HepG2 (cell line): ENCODE data around the gene ELL. TPM values are rescaled to one million over a fixed set of nuclear protein-coding genes. Genes with fewer than 3 reads are reported as not detected.

Experiments
- CEBPB ChIP-seq: IDR thresholded peaks from 2 replicates; pipeline ENCODE4 v1.6.1; 2011; ENCODE audit warnings: low read depth, low read length, improper control_type of control experiment, borderline replicate concordance
- FOSL2 ChIP-seq: sonication (generic); formaldehyde crosslinking; IDR thresholded peaks from 2 replicates; pipeline ENCODE4 v1.4.0; 2020; ENCODE audit warnings: missing genetic modification reagents
- JUNB ChIP-seq: sonication (generic); formaldehyde crosslinking; IDR thresholded peaks from 2 replicates; pipeline ENCODE4 v1.8.0; 2022; ENCODE audit warnings: missing genetic modification reagents, mild to moderate bottlenecking, borderline replicate concordance
- KLF11 ChIP-seq: IDR thresholded peaks from 2 replicates; pipeline ENCODE4 v1.6.1; 2016; ENCODE audit warnings: missing compliant biosample characterization
- RORA ChIP-seq: sonication (generic); formaldehyde crosslinking; IDR thresholded peaks from 2 replicates; pipeline ENCODE4 v1.5.0; 2020; ENCODE audit warnings: mild to moderate bottlenecking, missing genetic modification reagents, moderate library complexity
- SP5 ChIP-seq: IDR thresholded peaks from 2 replicates; pipeline ENCODE4 v1.6.1; 2016; ENCODE audit warnings: low read depth, borderline replicate concordance
- TEAD3 ChIP-seq: optimal IDR thresholded peaks from 2 replicates; pipeline ENCODE3; 2016; ENCODE audit warnings: borderline replicate concordance
- ZFP82 ChIP-seq: sonication (generic); formaldehyde crosslinking; IDR thresholded peaks from 2 replicates; pipeline ENCODE4 v1.5.1; 2020; ENCODE audit warnings: mild to moderate bottlenecking, missing genetic modification reagents, borderline replicate concordance
- ZNF10 ChIP-seq: sonication (generic); formaldehyde crosslinking; IDR thresholded peaks from 2 replicates; pipeline ENCODE4 v1.4.0; 2020; ENCODE audit warnings: mild to moderate bottlenecking, low read depth, missing genetic modification reagents, borderline replicate concordance
- ZNF17 ChIP-seq: sonication (generic); formaldehyde crosslinking; IDR thresholded peaks from 2 replicates; pipeline ENCODE4 v1.5.0; 2020; ENCODE audit warnings: mild to moderate bottlenecking, missing genetic modification reagents
- ZNF335 ChIP-seq: sonication (generic); formaldehyde crosslinking; IDR thresholded peaks from 2 replicates; pipeline ENCODE4 v1.4.0; 2020; ENCODE audit warnings: missing genetic modification reagents
- ZNF775 ChIP-seq: sonication (generic); formaldehyde crosslinking; IDR thresholded peaks from 2 replicates; pipeline ENCODE4 v1.4.0; 2020; ENCODE audit warnings: missing genetic modification reagents, mild to moderate bottlenecking, moderate library complexity, borderline replicate concordance
- polyA plus RNA-seq, 8 experiments: library from polyadenylated mRNA; depleted of rRNA in 3 of 8; stranded (reverse) in 7 of 8; unstranded in 1 of 8; fragments of >200 nt; fragmentation: Illumina TruSeq in 4 of 8; extraction: Trizol in 4 of 8; gene quantifications; 2 replicates each; pipeline versions ENCODE4 v1.2.1 to v1.2.3, GENCODE V29; 2011 to 2016; ENCODE audit warnings: low read depth in 4 of 8, missing spikeins in 1 of 8, mixed read lengths in 1 of 8; ENCODE audit not compliant: insufficient read depth in 1 of 8
- total RNA-seq, 5 experiments: library from RNA; depleted of rRNA; stranded (reverse); fragments of >200 nt; fragmentation: Illumina TruSeq; extraction: Trizol; gene quantifications; 2 replicates each; pipeline ENCODE4 v1.2.3, GENCODE V29; 2016; ENCODE audit warnings: low read depth in 1 of 5
- TF ChIP-seq, protein P1 (sequence below): sonication (generic); formaldehyde crosslinking; IDR thresholded peaks from 2 replicates; pipeline ENCODE4 v1.4.0; 2020; ENCODE audit warnings: missing genetic modification reagents
- TF ChIP-seq, protein P2 (sequence below): sonication (generic); formaldehyde crosslinking; IDR thresholded peaks from 2 replicates; pipeline ENCODE4 v1.4.0; 2020; ENCODE audit warnings: mild to moderate bottlenecking, missing genetic modification reagents
- TF ChIP-seq, protein P3 (sequence below): IDR thresholded peaks from 2 replicates; pipeline ENCODE4 v1.6.1; 2018; ENCODE audit warnings: missing genetic modification reagents, mild to moderate bottlenecking, missing compliant biosample characterization
- TF ChIP-seq, protein P4 (sequence below): sonication (generic); formaldehyde crosslinking; IDR thresholded peaks from 2 replicates; pipeline ENCODE4 v1.4.0; 2020; ENCODE audit warnings: missing genetic modification reagents, borderline replicate concordance

Gene ELL
- total and polyA plus RNA-seq, 2 of the 13 experiments (the other 11 are each of a cell fraction or from before 2014, with no cell fraction given), result 3.7 to 5.4 TPM

DNA sequence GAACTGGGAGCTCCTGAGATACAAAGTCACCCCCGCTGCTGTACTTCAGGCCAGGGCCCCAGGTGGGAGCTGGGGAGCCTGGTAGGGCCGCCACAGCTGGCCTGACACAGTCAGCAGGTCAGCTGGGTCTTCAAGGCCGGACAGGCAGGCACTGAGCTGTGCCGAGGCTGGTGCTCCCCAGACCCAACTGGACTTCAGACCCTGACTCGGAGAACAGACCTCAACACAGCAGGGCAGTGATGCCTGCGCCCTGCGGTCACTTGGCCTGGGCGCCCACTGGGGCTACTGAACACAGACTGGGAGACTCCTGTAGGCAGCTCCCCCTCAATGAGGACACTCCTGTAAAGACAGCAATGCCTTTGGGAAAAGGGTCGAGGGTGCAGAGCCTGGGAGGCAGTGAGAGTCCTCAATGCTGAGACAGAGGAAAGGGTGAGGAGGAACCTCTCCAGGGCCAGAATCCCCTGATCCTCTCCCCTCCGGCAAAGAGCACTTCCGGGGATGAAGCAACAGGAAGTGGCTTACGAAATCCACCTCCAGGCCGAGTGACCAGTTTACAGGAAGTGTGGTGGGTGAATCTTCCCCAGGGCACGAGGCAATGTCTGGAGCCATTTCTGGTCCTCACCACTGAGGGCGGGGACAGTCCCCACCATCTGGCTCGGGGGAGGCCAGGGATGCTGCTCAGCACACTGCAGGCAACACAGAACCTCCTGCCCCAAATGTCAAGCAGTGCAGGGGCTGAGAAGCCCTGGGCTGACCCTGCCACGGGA, 43.1 kb downstream of the ELL start (continued):
- no peak for TF ChIP-seq JUNB (CRISPR knock-in tag)
- TF ChIP-seq SP5 (CRISPR knock-in tag), result peak; percentile 68; the same call in 1 of the 2 replicates
- peak; percentile 71; the same call in 1 of the 2 replicates for TF ChIP-seq ZFP82 (CRISPR knock-in tag)
- no peak for TF ChIP-seq ZNF10 (CRISPR knock-in tag)
- peak; percentile 86; the same call in 1 of the 2 replicates for TF ChIP-seq ZNF335 (CRISPR knock-in tag)
- TF ChIP-seq, protein P1, sequence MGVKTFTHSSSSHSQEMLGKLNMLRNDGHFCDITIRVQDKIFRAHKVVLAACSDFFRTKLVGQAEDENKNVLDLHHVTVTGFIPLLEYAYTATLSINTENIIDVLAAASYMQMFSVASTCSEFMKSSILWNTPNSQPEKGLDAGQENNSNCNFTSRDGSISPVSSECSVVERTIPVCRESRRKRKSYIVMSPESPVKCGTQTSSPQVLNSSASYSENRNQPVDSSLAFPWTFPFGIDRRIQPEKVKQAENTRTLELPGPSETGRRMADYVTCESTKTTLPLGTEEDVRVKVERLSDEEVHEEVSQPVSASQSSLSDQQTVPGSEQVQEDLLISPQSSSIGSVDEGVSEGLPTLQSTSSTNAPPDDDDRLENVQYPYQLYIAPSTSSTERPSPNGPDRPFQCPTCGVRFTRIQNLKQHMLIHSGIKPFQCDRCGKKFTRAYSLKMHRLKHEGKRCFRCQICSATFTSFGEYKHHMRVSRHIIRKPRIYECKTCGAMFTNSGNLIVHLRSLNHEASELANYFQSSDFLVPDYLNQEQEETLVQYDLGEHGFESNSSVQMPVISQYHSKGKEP, result peak; percentile 90; the same call in 1 of the 2 replicates
- TF ChIP-seq ZNF17 (CRISPR knock-in tag), result no peak
- TF ChIP-seq, protein P2, sequence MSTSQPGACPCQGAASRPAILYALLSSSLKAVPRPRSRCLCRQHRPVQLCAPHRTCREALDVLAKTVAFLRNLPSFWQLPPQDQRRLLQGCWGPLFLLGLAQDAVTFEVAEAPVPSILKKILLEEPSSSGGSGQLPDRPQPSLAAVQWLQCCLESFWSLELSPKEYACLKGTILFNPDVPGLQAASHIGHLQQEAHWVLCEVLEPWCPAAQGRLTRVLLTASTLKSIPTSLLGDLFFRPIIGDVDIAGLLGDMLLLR (CRISPR knock-in tag), result no peak
- TF ChIP-seq, protein P3, sequence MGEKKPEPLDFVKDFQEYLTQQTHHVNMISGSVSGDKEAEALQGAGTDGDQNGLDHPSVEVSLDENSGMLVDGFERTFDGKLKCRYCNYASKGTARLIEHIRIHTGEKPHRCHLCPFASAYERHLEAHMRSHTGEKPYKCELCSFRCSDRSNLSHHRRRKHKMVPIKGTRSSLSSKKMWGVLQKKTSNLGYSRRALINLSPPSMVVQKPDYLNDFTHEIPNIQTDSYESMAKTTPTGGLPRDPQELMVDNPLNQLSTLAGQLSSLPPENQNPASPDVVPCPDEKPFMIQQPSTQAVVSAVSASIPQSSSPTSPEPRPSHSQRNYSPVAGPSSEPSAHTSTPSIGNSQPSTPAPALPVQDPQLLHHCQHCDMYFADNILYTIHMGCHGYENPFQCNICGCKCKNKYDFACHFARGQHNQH (CRISPR knock-in tag), result peak; percentile 92
- no peak for TF ChIP-seq KLF11
- TF ChIP-seq RORA (CRISPR knock-in tag), result no peak
- peak; percentile 99 for TF ChIP-seq CEBPB
- TF ChIP-seq TEAD3 (CRISPR knock-in tag), result peak; percentile 84
- TF ChIP-seq ZNF775 (CRISPR knock-in tag), result no peak
- peak; percentile 84 for TF ChIP-seq FOSL2 (CRISPR knock-in tag)
- TF ChIP-seq, protein P4, sequence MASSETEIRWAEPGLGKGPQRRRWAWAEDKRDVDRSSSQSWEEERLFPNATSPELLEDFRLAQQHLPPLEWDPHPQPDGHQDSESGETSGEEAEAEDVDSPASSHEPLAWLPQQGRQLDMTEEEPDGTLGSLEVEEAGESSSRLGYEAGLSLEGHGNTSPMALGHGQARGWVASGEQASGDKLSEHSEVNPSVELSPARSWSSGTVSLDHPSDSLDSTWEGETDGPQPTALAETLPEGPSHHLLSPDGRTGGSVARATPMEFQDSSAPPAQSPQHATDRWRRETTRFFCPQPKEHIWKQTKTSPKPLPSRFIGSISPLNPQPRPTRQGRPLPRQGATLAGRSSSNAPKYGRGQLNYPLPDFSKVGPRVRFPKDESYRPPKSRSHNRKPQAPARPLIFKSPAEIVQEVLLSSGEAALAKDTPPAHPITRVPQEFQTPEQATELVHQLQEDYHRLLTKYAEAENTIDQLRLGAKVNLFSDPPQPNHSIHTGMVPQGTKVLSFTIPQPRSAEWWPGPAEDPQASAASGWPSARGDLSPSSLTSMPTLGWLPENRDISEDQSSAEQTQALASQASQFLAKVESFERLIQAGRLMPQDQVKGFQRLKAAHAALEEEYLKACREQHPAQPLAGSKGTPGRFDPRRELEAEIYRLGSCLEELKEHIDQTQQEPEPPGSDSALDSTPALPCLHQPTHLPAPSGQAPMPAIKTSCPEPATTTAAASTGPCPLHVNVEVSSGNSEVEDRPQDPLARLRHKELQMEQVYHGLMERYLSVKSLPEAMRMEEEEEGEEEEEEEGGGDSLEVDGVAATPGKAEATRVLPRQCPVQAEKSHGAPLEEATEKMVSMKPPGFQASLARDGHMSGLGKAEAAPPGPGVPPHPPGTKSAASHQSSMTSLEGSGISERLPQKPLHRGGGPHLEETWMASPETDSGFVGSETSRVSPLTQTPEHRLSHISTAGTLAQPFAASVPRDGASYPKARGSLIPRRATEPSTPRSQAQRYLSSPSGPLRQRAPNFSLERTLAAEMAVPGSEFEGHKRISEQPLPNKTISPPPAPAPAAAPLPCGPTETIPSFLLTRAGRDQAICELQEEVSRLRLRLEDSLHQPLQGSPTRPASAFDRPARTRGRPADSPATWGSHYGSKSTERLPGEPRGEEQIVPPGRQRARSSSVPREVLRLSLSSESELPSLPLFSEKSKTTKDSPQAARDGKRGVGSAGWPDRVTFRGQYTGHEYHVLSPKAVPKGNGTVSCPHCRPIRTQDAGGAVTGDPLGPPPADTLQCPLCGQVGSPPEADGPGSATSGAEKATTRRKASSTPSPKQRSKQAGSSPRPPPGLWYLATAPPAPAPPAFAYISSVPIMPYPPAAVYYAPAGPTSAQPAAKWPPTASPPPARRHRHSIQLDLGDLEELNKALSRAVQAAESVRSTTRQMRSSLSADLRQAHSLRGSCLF (CRISPR knock-in tag), result no peak
